SK-N-SH (cell line): ENCODE data around the gene DIP2A.

Experiments
- CTCF ChIP-seq: fragments of 200-600 bp; sonication (generic); IDR thresholded peaks from 2 replicates; pipeline ENCODE4 v1.6.1; 2017; ENCODE audit warnings: antibody characterized with exemption, mild to moderate bottlenecking, moderate library complexity
- JUND ChIP-seq: IDR thresholded peaks from 2 replicates; pipeline ENCODE4 v1.4.0; 2012
- POLR2AphosphoS5 ChIP-seq: IDR thresholded peaks from 2 replicates; pipeline ENCODE4 v1.6.1; 2012; ENCODE audit warnings: low read depth, low read length
- RAD21 ChIP-seq: IDR thresholded peaks from 2 replicates; pipeline ENCODE4 v1.6.1; 2012; ENCODE audit warnings: mild to moderate bottlenecking, low read length
- RFX5 ChIP-seq: IDR thresholded peaks from 2 replicates; pipeline ENCODE4 v1.6.1; 2012; ENCODE audit warnings: mild to moderate bottlenecking, improper control_type of control experiment, low read length
- RXRA ChIP-seq: IDR thresholded peaks from 2 replicates; pipeline ENCODE4 v1.4.0; 2012; ENCODE audit warnings: low read depth, mild to moderate bottlenecking, borderline replicate concordance
- SIN3A ChIP-seq: IDR thresholded peaks from 2 replicates; pipeline ENCODE4 v1.6.1; 2012; ENCODE audit warnings: low read depth, mild to moderate bottlenecking, low read length, moderate library complexity, borderline replicate concordance
- TEAD4 ChIP-seq: IDR thresholded peaks from 2 replicates; pipeline ENCODE4 v1.4.0; 2012; ENCODE audit warnings: mild to moderate bottlenecking, borderline replicate concordance; ENCODE audit not compliant: insufficient read depth
- TF ChIP-seq, protein P1 (sequence below): IDR thresholded peaks from 2 replicates; pipeline ENCODE4; 2012

DNA sequence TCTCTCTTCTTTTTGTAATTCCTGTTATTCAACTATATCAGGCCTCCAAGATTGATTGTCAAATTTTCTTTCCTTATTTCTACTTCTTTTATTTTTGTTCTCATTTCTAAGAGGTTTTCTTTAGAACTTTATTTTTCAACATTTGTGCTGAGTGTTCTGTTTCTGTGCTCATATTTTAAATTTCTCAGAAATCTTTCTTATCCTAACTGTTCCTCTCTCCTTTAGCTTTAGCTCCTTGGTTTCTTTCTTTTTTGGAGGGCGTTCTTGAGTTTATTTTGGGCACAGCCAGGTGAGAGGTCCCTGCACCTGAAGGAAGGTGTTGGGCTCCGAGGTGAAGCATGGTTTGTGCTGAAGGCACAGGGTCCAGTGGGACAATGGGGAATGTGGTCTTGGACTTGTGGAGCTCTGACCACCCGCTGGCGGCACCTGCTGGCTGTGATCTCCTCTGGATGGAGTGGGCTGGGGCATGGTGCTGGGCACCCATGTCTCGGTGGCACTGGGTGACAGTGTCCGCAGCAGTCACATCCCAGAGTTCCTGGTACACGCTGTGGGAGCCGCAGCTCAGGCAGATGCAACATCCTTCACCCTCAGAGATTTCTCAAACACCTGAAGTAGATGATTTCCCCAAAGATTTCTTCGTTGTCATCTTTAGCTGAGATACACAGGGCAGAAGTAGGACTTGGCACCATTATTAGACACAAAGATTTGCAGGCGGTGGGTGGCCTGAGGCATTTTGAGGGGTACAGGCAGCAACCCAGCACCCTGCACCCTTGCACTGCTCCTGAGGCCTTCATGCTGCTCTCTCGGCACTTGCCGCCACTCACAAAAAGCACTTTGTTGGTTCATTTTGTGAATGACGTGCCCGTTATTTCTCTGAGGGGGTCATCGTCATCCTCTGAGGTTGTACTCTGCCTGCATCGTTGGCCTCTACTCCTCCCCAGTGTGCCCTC, 38.2 kb upstream of the DIP2A start:
- TF ChIP-seq SIN3A: no peak
- no peak for TF ChIP-seq JUND
- TF ChIP-seq CTCF: no peak
- TF ChIP-seq, protein P1, sequence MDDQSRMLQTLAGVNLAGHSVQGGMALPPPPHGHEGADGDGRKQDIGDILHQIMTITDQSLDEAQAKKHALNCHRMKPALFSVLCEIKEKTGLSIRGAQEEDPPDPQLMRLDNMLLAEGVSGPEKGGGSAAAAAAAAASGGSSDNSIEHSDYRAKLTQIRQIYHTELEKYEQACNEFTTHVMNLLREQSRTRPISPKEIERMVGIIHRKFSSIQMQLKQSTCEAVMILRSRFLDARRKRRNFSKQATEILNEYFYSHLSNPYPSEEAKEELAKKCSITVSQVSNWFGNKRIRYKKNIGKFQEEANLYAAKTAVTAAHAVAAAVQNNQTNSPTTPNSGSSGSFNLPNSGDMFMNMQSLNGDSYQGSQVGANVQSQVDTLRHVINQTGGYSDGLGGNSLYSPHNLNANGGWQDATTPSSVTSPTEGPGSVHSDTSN: no peak
- no peak for TF ChIP-seq TEAD4
- TF ChIP-seq RFX5: no peak
- TF ChIP-seq POLR2AphosphoS5: no peak
- no peak for TF ChIP-seq RXRA
- TF ChIP-seq RAD21: no peak
